HG03175 (cell line): ENCODE results near the gene TRPM8.

Experiments used
- ATAC-seq: cut with Tn5 transposase; IDR thresholded peaks from one replicate; pipeline ENCODE4 v1.9.1; 2021; ENCODE audit warnings: mild to moderate bottlenecking, moderate library complexity; ENCODE audit not compliant: unreplicated experiment

Gene TRPM8

GRCh38 chr2:233999182-233999581, 82.0 kb downstream of the TRPM8 start:
- ATAC-seq: no peak

- ATAC-seq: no peak
Measured at GRCh38 chr2:234001380-234002160, 84.4 kb downstream of the TRPM8 start.

GRCh38 chr2:234002281-234002680, 85.1 kb downstream of the TRPM8 start:
- no peak for ATAC-seq

- no peak for ATAC-seq
Measured at GRCh38 chr2:234003972-234004617, 86.9 kb downstream of the TRPM8 start.

GRCh38 chr2:234005126-234005525, 88.0 kb downstream of the TRPM8 start:
- ATAC-seq: no peak

- ATAC-seq: no peak
Measured at GRCh38 chr2:234006501-234006900, 89.3 kb downstream of the TRPM8 start.

- ATAC-seq: no peak
Measured at GRCh38 chr2:234014427-234014826, 97.3 kb downstream of the TRPM8 start.

- ATAC-seq: no peak
Measured at GRCh38 chr2:234015861-234016260, 98.7 kb downstream of the TRPM8 start.

GRCh38 chr2:234019896-234020295, 102.7 kb downstream of the TRPM8 start:
- ATAC-seq: no peak

- ATAC-seq: no peak
Measured at GRCh38 chr2:234020332-234020731, 103.2 kb downstream of the TRPM8 start.

GRCh38 chr2:234022424-234022823, 105.3 kb downstream of the TRPM8 start:
- no peak for ATAC-seq

- no peak for ATAC-seq
Measured at GRCh38 chr2:234024304-234024703, 107.1 kb downstream of the TRPM8 start.

GRCh38 chr2:234025466-234025865, 108.3 kb downstream of the TRPM8 start:
- ATAC-seq: peak; percentile 56

GRCh38 chr2:234025891-234026401, 108.8 kb downstream of the TRPM8 start:
- no peak for ATAC-seq

GRCh38 chr2:234026693-234027254, 109.6 kb downstream of the TRPM8 start:
- ATAC-seq: no peak

- no peak for ATAC-seq
Measured at GRCh38 chr2:234027641-234028040, 110.5 kb downstream of the TRPM8 start.

GRCh38 chr2:234029150-234029733, 112.1 kb downstream of the TRPM8 start:
- no peak for ATAC-seq

- ATAC-seq: no peak
Measured at GRCh38 chr2:234031207-234031606, 114.0 kb downstream of the TRPM8 start.

- ATAC-seq: no peak
Measured at GRCh38 chr2:234032279-234032856, 115.2 kb downstream of the TRPM8 start.

- ATAC-seq: no peak
Measured at GRCh38 chr2:234033174-234033573, 116.0 kb downstream of the TRPM8 start.

- ATAC-seq: no peak
Measured at GRCh38 chr2:234033885-234034284, 116.7 kb downstream of the TRPM8 start.
